GM18498 (cell line): ENCODE measurements around the gene HS3ST5.
"Not testable (repeated sequence)": the region's sequence is repeated elsewhere in the genome, so short reads cannot be mapped to it uniquely, and the experiment has no call there.

Experiments
- ATAC-seq: cut with Tn5 transposase; IDR thresholded peaks from one replicate; pipeline ENCODE4 v1.9.1; 2021; ENCODE audit warnings: mild to moderate bottlenecking, moderate library complexity; ENCODE audit not compliant: unreplicated experiment

HS3ST5 gene

DNA sequence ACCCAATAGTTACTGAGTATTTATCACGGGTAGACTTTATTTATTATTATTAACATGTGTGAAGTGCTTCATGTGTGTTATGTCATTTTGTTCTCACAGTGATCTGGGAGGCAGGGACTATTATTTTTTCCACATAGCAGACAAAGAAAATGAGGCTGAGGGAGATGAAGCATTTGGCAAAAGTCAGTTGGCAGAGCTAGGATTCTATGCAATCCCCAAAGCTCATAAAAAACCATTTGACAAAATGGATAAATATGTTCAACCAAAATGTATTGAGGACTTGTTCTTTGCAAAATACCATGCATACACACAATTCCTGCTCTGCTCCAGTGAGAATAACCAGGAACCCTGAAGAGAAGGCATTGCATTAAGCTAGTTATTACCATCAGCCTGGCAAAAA is 184.4 kb downstream of the HS3ST5 start:
- ATAC-seq = no peak

DNA sequence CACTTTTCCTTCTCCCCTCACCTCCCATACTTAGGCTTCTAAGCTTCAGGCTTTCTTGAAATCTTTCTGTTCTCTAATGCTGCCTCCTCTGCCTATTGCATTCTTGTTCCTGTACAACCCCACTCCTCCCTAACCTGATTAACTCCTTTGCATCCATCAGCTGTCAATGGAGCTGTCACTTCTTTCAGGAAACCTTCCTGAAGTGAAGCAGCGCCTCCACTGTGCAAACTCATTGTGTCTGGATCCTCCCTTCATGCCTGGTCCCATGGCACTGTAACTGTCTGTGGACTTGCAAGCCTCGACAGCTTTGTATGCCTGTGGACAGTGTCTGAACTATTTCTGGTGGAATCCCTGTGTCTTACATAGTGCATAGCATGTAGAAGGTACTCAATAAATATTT is 185.0 kb downstream of the HS3ST5 start:
- no peak for ATAC-seq

DNA sequence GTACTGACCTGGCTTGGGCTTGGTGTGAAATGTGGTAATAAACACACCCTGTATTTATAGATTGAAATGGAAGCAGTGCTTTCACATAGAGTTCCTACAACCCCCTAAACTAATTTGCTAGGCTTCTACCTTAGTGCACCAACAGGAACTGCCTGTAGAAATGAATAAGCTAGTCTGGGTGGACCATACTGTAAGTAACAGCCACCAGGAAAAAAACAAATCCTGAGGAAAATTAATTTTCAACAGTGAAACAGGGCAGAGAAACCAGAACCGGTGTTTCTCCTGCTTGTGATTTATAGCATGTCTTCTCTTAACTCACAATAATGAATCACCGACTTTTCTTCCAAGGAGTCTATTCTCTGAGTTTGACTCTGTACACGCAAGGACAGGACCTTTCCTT is 187.1 kb downstream of the HS3ST5 start:
- ATAC-seq = no peak

DNA sequence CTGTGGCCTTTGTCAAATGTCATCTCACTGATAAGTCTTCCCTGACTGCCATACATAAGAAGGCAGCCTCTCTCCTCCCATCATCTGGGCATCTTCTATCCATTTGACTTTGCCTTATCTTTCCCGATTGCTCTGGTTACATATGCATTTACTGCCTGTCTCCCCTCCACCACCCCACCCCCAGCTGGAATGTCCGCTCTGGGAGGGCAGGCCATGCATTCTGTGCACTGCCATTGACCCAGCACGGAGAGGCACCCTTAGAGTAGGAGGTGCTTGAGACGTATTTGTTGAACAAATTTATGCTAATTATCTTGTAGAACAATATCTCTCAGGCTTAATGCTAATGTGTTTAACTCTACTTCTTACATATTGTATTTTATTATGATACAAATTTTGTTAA is 188.0 kb downstream of the HS3ST5 start:
- ATAC-seq = no peak

DNA sequence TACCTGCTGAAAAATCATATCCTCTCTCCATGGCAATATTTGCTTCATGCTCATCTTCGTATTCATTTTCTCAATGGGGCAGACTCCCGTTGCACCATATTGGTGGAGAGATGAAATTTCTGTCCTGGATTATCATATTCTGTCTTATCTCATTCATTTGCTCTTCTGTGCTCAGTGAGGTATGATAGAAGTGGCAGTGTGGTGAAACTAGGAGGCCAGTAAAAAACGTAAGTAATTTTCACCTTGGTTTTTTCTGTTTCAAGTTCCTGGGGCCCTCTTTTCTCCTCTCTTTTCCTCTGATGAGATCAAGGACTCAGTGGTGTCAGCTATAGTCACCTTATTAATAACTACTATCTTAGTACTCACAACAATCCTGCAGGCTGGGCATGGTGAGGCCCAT is 189.4 kb downstream of the HS3ST5 start:
- ATAC-seq = no peak

DNA sequence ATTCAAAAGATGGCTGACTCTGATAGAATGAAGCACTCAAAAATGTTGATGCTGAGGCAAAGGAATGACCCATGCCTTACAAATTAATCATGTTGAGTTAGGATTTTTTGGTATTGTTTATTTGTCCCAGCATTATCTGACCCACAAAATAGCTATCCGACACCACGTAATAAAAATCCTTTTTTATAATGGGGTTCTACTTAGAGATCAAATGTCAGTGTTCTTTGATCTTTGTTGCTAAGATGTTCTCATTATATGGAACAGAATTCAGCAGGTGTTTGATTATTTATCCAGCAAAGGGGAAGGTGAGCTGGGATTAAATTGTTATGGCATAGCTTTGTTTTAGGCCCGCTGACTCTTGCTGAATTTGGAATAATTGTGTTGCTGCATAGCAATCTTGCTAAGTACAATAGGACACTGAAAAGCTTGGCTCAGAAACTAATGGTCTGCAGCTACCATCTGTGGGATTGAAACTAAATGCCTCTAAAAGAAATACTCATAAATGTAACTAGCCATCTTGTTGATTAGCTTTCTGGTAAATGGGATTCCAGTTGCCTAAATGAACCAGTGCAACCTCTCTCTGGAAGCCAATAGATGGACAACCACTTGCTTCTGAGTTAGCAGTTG is 191.6 kb downstream of the HS3ST5 start:
- no peak for ATAC-seq

DNA sequence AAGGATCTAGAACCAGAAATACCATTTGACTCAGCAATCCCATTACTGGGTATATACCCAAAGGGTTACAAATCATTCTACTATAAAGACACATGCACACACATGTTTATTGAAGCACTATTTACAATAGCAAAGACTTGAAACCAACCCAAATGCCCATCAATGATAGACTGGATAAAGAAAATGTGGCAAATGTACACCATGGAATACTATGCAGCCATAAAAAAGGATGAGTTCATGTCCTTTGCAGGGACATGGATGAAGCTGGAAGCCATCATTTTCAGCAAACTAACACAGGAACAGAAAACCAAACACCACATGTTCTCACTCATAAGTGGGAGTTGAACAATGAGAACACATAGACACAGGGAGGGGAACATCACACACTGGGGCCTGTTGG is 193.6 kb downstream of the HS3ST5 start:
- ATAC-seq = not testable (repeated sequence)

DNA sequence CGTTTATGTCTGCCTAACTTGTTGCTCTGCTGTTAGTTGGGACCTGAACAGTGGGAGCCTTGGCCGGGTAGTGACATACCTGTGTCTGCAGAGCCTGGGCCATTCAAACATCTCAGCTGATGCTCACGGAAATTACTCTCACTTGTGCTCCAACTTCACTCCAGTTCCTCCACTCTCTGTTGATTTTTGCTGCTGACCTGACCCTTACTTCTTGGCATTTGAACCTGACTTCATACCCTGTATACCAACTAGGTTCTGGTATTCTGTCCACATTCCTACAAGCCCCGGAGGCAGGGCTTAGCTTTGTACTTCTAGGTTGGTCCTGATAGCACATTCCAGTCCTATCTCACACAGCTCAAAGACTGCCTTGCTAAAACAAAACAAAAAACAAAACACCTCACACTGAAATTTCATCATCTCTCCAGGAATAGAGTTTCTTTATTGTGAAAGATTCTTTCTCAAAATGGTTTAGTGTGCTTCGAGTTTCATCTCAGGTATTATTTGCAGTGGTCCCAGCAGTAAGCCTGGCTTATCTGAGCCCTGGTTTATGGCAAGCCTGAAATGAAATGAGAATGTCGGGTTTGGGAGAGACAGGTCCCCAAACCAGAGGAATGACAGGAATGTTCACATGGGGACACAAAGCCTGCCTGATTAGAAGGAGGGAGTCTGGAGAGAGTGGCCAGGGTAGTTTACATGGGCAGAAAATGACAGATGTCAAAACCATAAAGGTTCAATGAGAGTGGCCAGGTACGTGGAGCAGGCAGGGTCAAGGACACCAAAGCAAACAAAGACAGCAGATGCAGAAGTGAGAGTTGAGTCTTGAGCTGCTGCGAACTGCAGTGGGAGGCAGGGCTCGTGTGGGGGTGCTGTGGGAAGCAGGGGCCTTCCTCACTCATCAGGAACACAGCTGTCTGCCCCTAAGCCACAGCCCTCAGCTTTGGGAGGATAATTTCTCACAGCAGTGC is 197.7 kb downstream of the HS3ST5 start:
- no peak for ATAC-seq

DNA sequence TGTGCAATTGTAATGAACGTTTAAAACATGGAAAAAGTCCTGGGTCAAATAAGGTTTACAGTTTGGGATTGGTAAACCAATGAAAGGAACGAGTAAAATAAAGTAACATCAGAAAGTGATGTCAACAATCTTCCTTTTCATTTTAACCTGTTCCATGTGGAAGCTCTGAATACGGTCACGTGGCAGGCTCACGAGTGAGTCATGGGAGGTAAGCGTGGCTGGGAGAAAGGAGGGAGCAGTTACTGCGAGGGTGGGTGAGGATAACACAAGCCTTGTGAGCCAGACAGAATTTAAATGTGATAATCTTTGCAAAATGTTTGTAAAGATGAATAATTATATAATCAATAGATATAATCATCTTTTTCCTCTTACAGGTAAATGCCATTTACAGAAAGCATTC is 200.6 kb downstream of the HS3ST5 start:
- ATAC-seq = no peak

DNA sequence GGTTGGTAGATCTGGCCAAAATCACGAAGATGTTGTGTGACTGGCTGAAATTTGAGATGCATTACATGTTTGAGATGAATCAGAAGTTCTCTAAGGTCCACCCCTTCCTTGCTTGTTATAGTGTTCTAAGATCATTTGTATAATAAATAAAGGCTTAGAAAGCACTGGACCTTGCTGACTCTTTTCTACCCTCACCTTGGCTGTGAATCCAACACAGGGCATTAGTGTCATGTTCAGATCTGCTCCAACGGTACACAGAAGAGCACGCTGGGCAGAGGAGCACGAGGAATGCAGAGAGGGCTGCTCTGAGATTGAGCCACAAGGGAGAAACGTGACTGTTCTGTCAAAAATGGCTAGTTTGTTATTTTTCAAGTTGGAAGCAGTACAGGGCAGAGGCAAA is 202.4 kb downstream of the HS3ST5 start:
- ATAC-seq = no peak

DNA sequence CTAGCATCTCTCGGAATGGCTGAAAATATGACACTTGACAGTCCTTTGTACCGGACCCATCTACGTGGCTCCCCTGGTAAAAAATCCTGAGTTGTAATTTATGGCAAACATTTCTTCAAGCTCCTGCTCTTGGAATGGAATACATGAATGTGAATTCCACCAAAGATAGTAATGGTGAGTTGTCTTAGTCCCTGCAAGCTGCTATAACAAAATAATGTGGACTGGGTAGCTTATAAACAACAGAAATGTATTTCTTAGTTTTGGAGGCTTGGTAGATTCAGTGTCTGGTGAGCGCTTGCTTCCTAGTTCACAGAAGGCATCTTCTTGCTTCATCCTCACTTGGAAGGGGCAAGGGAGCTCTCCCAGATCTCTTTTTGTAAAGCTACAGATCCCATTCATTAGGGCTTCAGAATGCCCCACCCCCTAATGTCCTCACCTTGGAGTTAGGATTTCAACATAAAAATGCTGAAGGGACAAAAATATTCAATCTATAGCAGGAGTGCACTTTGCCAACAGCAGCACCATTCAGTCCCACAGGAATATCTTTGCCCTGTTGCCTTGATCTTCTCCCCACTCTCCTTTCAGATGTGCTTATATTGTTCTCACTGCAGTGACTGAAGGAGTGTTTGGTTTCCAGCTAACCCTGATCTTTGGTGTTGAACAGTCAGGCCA is 204.1 kb downstream of the HS3ST5 start:
- no peak for ATAC-seq

DNA sequence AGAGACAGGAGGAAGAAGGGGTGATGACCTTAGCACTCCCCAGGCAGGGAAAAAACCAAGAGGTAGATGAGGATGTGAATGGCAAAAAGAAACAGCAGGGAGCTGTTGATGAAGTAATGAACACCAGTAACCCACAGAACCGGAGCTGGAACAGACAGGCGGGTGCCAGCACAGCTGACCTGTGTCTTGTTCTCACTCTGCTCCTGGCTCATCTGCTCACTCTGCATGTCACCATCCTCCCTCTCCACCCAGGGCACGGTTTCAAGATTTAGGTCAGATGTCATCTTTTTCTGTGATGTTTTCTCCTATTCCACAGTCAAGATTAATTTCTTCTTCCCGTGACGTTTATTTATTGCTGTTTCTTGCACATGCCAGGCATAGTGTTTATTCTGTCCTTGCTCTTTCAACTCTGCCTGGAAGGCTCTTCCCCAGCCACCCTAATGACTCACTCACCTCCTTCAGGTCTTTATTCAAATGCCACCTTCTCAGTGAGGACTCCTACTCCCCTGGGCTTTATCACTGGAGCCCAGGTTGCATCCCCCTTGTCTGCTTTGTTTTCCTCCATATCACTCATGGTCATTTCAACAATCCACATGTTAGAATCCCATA is 207.4 kb downstream of the HS3ST5 start:
- ATAC-seq = no peak

DNA sequence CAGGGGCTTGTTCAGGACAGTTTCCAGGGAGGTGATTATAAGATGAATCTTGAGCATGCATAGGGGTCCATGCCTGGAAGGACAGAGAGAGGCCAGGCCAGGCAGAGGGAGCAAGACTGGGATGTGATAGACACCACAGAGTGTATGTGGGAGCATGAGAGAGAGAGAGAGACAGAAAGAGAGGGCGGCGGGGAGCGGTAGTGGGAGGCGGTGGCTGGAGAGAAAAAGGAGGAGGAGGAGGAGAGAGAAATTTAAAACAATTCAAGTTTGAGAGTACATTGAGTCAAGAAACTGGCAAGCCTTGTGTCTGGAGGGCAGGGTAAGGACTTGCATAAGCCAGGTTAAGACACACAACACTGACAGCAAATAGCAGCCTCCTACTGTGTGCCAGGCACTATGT is 209.0 kb downstream of the HS3ST5 start:
- ATAC-seq = no peak

DNA sequence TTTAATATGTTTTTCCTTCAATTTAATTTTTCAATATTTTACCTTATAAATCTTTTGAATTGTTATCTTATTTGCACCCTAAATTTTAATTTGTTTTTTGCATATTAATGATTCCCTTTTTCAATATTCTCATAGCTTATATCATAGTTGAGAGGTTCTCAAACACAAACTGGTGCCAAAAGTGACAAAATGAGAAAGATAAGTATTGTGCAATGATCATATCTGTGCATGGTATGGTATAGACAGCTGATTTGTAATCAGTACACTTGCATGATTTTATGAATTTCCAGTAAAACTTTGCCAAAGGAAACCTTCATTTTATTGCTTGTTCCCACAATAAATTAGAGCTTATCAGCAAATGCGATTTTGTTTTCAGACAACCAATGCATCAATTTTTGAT is 210.9 kb downstream of the HS3ST5 start:
- ATAC-seq = no peak

DNA sequence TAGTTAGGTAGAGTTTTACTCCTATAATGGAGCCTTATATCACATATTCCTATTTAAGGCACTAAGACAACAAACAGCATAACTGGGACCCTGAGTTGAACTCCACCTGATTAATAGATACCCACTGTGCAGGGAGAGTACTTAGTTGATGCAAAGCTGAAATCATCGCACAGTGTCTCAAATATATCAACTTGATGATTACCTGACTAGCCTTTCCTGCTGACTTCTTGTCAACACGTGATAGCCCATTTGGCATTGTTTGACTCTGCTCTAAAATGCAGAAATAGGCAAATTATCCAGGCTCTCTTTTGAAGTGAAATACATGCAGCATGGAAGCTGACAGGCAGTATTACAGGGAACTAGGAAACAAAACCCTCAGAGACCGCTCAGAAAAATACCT is 217.2 kb downstream of the HS3ST5 start:
- ATAC-seq = no peak

DNA sequence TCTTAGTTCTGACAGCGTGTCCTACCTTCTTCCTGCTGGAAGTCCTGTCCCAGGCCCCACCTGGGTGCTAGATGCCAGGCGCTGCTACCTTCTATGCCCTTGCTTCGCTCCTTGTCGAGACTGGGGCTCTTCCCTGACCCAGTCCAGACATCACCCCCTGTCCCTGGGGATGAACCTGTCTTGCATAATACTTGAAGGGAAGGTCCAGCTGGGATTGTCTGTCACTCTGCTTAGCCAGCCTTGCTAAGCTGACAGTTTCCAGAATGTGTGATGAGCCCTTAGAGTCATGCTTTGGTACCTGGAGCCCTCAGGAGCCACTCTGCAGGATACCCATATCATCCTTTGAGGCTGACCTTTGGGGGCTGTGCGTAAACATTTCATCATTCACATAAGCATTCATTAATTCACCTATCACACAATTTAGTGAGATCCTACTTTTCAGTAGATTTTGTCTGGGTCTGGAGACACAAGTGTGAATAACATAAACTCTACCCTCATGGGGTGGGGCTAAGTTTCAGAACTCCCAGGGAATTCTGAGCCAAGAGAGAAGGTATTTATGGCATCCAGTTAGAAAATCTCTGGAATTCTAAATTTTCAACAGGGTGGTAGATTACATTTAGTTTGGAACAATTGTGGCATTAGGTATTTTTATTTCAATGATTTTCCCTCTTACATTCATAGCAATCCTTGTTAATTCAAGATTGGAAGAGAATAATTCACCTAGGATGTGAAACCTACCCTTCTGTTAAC is 220.7 kb downstream of the HS3ST5 start:
- no peak for ATAC-seq

DNA sequence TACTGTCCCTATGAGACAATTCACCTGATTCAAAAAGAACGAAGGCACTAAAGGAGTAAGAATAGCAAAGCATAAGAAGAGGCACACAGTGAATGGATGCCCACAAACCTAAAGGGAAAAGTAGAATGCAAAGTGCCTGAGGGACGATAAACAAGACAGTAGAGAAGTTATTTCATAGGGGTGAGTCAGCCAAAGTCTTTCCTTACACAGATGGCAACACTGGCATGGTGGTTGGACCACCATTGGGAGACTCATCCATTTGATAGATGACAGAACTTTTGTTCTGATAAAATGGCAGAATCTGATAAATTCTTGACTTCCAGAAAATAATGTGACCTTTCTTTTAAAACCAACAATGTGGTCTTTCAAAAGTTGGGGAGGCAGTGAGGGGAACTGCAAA is 223.8 kb downstream of the HS3ST5 start:
- no peak for ATAC-seq

DNA sequence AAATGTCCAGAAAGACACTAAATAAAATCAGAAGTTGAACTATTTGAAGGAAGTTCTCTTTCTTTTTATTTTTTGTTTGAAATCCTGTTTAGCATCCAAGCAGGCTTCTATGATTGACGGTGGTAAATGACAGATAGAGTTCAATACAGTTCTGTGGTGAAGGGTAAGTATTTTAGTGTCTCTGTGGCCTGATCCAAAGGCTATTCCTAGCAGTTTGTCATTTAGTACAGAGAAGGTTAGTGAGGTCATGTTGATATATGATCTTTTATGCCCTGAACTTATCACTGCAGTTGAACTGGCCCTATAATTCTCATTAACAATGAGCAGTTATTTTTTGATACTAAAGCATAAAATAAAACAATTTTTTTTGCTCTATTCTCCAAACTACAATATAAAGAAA is 227.2 kb downstream of the HS3ST5 start:
- ATAC-seq = no peak

DNA sequence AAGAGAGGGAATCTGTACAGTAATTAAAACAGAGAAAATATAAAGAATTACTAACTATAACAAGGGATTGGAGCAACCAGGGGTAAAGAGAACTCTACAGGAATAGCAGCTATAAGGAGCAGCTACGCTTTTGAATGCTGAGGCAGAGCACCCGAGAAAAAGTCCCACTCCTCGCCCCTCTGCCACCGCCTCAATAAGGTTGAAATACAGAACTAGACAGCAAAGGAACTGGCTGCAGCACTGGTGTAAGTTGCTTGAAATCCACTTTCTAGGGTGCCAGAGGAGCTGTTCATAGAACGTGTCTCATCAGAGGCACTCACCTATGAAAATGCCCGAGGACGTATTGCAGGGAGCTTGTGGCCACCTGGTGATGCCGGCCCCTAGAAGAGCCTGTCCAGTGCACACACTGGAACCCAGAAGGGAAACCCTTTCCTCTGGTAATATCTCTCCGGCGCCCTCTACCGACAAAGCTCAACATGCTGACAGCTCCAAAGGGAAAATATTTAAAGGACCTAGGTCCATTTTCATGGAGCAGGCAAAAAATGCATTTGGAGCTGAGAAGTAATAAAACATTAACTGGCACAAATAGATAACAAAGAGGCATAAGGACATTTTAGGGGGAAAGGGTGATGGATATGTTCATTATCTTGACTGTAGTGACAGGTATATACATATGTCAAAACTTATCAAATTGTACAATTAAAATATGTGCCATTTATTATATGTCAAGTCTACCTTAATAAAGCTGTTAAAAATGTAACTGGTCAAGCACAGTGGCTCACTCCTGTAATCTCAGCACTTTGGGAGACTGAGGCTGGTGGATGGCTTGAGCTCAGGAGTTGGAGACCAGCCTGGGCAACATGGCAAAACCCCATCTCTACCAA is 234.5 kb downstream of the HS3ST5 start:
- ATAC-seq = peak; percentile 75

DNA sequence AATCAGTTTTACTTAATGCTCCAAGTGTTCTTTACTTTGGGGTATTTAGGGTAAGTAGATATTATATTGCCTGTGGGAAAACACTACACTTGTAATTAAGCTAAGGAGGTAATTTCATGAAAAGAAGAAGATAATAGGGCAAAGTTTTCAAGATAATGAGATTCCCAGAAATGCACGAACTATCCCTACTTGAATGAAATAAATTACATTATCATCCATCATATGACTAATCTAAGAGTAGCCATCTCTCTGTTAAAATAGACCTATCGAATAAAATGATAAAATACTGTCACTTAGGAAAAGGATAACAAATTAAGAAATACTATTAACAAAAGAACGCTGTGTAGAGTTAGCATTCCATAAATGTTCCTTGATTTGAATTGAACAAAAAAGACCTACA is 236.8 kb downstream of the HS3ST5 start:
- ATAC-seq = no peak
